Measurements from ENCODE around the gene DHX15. TPM values are rescaled to one million over a fixed set of nuclear protein-coding genes. Genes with fewer than 3 reads are reported as not detected.
A peak's percentile ranks its signal among the peaks of the same experiment; 100 is the strongest.

DHX15 gene
- total RNA-seq, 1 experiment from 2014 or later = 163 TPM

- DNase-seq (ENCODE audit: low read depth) = no peak
Observed at GRCh38 chr4:24582235-24582832, 2.0 kb downstream of the DHX15 start.

- no peak for DNase-seq (ENCODE audit: low read depth)
Observed at GRCh38 chr4:24578364-24578763, 6.0 kb downstream of the DHX15 start.

DNA sequence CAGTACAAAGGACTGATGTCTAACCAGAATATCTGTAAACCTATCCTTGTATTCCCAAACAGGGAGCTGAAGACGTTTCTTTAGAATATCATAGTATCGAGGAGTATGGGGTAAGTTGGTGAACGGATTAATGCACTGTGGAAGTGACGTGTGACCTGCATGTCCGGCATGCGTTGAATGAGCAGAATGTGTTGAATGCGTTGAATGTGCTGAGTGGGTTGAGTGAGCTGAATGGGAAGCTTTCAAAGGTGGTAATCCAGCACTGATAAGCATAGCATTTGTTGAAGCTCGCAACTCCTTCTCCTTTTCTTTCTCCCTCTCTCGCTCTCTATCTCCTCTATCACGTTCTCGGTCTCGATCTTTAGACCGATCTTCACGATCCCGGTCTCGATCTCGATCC is 8.1 kb downstream of the DHX15 start:
- no peak for DNase-seq (ENCODE audit: low read depth)

GRCh38 chr4:24574236-24574635 is 10.1 kb downstream of the DHX15 start:
- no peak for DNase-seq (ENCODE audit: low read depth)

DNA sequence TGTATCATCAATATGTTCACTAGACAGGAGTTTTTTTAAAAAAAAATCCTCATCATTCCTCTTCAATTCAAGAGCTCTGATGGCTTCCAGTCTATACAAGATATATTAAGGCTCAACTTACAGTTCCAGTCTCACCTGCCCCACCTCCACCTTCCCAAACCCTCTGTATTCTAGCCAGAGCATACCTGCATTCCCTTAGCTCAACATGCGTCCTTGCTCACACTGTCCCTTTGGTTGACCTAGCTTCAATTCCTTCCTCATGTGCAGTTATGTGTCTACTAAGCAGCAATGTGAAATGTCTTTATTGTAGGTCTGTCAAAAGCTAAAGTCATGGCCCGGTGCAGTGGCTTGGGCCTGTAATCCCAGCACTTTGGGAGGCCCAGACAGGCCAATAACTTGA is 10.8 kb downstream of the DHX15 start:
- no peak for DNase-seq (ENCODE audit: low read depth)

DNA sequence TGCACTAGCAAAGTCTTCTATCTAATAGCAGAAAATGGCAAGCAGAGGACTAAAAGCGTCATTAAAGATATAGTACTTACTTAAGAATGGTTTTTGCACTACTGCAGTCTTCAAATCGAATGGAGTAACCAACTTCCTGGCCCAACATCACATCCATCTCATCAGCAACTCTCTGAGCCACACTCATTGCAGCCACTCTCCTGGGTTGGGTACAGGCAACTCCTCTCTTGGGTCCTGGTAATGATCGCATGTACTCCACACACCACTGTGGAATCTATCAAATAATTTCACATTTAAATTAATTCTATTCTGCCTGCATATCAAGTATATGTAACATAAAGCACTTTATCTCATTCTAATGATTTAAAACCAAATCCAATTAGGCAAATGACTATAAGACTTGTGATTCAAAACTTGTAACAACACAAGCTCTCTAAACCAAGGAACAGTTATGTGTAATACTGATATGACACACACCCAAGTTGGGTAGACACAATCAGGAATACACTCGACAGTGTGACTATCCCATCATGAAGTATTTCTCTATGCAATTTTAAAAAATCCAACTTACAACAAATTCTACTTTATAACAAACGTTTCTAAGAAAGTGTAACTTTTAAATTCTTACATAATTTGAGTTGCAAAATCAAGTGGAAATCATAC is 13.6 kb downstream of the DHX15 start:
- DNase-seq (ENCODE audit: low read depth) = no peak

DNA sequence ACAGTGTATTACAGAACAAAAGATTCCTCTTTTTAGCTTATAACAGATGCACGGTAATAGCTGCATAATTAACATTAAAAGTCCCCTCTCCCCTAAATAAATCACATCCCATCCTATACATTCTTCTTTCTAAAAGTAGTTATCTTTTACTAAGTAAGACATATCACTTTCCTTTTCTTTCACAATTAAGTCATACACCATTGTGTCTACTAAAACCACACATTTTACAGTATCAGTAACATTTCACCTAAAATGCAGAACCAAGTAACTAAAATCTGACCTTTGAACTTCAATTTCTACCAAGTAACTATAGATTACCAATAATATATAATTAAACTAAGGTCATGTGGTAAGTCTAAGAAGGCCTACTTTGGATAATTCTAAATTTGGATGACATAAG is 14.2 kb downstream of the DHX15 start:
- no peak for DNase-seq (ENCODE audit: low read depth)

DNA sequence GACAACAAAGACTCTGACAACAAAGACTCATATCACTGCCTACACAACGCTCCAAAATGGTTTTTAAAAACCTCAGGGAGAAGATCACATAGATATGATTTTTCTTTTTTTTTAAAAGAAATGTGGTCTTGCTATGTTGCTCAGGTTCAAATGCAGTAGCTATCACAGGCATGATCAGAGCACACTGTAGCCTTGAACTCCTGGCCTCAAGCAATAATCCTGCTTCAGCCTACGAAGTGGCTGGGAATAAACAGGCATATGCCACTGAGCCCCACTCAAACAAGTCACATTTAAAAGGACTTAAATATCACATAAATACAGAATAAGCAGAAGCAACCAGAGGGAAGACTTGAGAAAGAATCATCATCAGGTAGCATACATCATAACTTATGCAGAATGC is 14.7 kb downstream of the DHX15 start:
- DNase-seq (ENCODE audit: low read depth) = no peak

DNA sequence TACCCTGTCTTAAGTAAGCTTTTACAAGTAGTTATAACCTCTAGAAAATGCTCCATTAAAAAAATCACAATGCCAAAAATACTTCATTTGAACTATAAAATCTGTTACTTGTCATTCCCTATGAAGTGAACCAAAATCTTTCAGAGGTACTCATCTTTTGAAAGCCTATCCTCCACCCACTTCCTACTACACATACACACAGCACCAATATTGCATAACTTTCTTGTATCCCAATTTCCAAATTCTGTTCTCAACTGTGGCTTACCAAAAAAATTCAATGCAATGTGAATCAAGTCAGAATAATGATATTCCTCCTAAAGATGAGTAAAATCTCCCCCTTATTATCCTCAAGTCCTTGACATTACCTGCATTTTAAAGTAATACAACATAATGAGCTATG is 15.9 kb downstream of the DHX15 start:
- DNase-seq (ENCODE audit: low read depth) = no peak

DNA sequence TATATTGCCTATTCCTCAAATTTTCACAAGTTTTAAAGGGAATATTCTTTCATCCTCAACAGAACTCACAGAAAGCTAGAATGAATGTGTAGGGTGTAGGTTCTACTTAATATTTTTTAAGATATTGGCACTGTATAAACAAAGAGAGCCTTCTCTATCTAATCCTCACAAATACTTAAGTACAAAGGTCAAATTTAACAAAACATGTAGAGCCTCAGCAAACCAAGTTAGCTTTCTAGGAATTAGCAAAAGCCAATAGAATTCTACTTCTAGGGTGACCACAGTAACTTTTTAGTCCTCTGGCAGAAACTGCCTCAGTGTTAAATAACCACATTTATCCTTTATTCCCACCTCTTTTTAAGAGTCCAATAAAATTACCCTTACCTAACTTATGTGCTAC is 19.3 kb downstream of the DHX15 start:
- DNase-seq (ENCODE audit: low read depth) = no peak

GRCh38 chr4:24564488-24564887 is 19.9 kb downstream of the DHX15 start:
- no peak for DNase-seq (ENCODE audit: low read depth)

DNA sequence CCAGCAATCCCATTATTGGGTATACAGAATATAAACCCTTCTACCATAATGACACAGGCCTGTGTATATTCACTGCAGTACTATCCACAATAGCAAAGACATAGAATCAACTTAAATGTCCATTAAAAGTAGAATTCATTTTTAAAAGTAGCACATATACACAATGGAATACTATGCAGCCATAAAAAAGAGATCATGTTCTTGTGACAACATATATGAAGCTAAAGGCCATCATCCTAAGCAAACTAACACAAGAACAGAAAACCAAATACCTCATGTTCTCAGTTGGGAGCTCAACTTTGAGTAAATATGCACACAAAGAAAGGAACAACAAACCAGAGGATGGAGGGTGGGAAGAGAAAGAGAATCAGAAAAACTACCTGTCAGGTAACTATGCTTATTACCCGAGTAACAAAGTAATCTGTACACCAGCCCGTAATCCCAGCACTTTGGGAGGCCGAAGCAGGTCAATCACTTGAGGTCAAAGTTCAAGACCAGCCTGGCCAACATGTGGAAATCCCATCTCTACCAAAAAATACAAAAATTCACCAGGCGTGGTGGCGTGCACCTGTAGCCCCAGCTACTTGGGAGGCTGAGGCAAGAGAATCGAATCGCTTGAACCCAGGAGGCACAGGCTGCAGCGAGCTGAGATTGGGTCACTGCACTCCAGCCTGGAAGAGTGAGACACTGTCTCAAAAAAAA is 22.8 kb downstream of the DHX15 start:
- DNase-seq (ENCODE audit: low read depth) = no peak

DNA sequence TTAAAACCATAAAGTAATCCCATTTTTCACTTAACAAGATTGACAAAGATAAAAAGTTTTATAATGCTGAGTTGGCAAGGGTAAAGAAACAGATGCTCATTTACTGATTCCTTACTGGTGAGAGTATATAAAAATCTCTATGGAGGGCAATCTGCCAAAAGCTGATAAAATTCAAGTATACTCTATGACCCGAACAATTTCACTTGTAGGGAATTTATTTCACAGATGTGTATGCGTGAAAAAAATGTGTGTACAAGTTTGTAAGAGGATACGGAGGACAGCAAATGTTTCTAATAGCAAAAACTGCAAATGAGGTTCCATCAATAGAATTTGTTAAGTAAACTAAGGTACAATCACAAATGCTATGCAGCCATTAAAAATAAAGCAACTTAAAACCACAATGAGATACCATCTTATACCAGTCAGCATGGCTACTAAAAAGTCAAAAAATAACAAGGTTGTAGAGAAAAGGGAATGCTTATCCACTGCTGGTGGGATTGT is 23.4 kb downstream of the DHX15 start:
- DNase-seq (ENCODE audit: low read depth) = no peak

GRCh38 chr4:24559889-24560288 is 24.5 kb downstream of the DHX15 start:
- DNase-seq (ENCODE audit: low read depth) = no peak

DNA sequence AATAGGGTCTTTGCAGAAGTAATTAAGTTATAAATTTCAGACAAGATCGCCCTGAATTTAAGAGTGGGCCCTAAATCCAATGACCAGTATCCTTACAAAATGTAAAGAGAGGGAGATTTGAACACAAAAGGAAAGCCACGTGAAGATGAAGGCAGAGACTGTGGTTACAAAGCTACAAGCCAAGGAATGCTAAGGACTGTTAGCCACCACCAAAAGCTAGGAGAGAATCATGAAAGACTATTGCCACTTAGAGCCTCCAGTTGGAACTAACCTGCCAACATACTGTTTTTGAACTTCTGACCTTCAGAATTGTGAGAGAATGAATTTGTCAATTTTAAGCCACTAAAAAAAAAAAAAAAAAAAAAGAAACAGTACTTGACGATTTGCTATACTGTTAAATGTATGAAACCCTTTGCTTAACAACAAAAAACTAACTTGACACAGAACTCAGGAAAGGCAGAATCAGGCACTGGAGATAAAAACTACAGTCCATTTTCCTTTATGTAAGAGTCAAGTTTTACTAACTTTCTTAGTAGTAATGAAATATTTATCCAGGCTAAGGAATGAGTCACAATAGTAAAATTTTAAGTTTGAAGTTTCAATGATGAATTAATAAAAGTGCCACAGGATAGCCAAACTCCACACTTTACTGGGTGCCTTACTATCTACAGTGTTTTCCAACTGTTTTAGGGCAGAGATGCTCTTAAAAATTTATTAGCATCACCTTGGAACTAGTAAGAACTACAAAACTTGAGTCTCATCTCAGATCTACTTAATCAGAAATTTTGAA is 25.1 kb downstream of the DHX15 start:
- no peak for DNase-seq (ENCODE audit: low read depth)

DNA sequence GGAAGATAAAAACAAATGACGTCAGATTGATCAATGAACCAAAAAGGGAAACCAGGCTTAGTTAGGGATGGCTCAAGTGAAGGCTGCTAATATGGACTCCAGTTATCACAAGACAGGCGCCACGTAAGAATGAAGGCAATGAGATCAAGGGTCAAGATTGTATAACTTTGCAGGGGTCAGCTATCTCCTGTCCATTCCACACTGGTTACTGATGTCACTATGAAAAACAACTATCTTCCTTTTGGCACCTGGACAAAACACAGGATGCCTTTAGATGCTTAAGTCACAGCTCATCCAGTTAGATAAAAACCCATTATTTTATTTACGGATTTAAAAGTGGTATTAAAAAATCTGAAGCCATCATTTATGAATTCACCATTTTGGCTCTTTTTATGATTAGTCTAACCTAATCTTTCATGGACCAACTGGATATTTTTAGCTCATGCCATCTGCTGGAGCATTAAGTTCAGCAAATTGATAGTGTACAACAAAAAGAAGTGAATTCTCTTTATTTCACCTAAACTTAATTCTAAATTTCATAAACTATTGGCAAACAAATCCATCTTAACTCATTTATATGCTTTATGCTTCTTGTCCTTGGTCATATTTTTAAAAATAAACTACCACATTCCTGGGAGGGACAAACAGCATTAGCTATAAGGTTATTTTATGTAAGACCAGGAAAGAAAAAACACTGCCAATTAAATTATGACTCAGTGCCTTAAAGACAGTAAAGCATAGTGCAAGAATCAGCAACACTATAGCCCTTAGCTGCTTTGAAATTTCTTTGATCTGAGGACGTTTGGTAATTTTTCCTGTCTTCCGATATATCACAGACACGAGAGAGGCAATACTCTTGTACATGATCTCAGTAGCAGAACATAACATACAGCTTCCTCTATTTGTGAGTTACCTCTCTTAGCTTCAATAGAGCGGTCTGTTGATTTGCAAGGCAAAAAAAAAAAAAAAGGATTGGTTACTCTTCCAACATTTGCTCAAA is 27.0 kb downstream of the DHX15 start:
- peak; percentile 24 for DNase-seq (ENCODE audit: low read depth)

GRCh38 chr4:24551492-24552289 is 32.7 kb downstream of the DHX15 start:
- no peak for DNase-seq (ENCODE audit: low read depth)

GRCh38 chr4:24550441-24551175 is 33.7 kb downstream of the DHX15 start:
- no peak for DNase-seq (ENCODE audit: low read depth)

GRCh38 chr4:24547979-24548378 is 36.4 kb downstream of the DHX15 start:
- DNase-seq (ENCODE audit: low read depth) = no peak
